GM23338 (cell line): ENCODE measurements around the gene GCG.

Source experiments
- CREB1 ChIP-seq: fragments of 250-450 bp; sonication (Bioruptor Pico); IDR thresholded peaks from 2 replicates; pipeline ENCODE4 v1.5.0; 2020; ENCODE audit warnings: low read depth, mild to moderate bottlenecking, moderate library complexity
- CTCF ChIP-seq, 2 experiments: fragments of 200-600 bp in 1 of 2; sonication (generic) in 1 of 2; conservative IDR thresholded peaks; 2 replicates each; pipeline versions ENCODE4 v1.5.1 to v1.6.1; 2016 to 2017; ENCODE audit warnings: antibody characterized with exemption in 2 of 2, low read depth in 2 of 2, mild to moderate bottlenecking in 2 of 2, moderate library complexity in 1 of 2
- ETS1 ChIP-seq: IDR thresholded peaks from 2 replicates; pipeline ENCODE4 v1.6.1; 2016; ENCODE audit warnings: antibody characterized with exemption
- EZH2 ChIP-seq: fragments of 200-600 bp; sonication (generic); IDR thresholded peaks from one replicate; pipeline ENCODE4 v1.8.0; 2017; ENCODE audit warnings: antibody characterized with exemption, mild to moderate bottlenecking, low read depth; ENCODE audit not compliant: unreplicated experiment
- EZH2phosphoT487 ChIP-seq: fragments of 200-600 bp; sonication (generic); IDR thresholded peaks from one replicate; pipeline ENCODE4 v1.8.1; 2018; ENCODE audit warnings: antibody characterized with exemption; ENCODE audit not compliant: unreplicated experiment
- JUNB ChIP-seq: IDR thresholded peaks from one replicate; pipeline ENCODE4 v1.6.1; 2016; ENCODE audit warnings: antibody characterized with exemption; ENCODE audit not compliant: unreplicated experiment
- POLR2AphosphoS5 ChIP-seq: IDR thresholded peaks from 2 replicates; pipeline ENCODE4 v1.6.1; 2016; ENCODE audit warnings: antibody characterized with exemption, low read depth
- REST ChIP-seq: IDR thresholded peaks from one replicate; pipeline ENCODE4 v1.6.1; 2018; ENCODE audit warnings: antibody characterized with exemption; ENCODE audit not compliant: unreplicated experiment
- STAT1 ChIP-seq: IDR thresholded peaks from one replicate; pipeline ENCODE4 v1.6.1; 2016; ENCODE audit warnings: antibody characterized with exemption; ENCODE audit not compliant: unreplicated experiment

GRCh38 chr2:162164802-162165201, 12.8 kb upstream of the GCG start:
- TF ChIP-seq CTCF (conservative IDR thresholded peaks at IDR 0.05; ENCODE audit: low read depth in 2 of 2) (no peak), EZH2 (no peak), POLR2AphosphoS5 (no peak), REST (no peak), STAT1 (no peak), JUNB (no peak), CREB1 (CRISPR knock-in tag) (no peak), EZH2phosphoT487 (no peak), ETS1 (no peak)
